Testis (tissue), 2 donors: ENCODE results near the gene TMEM109.

ENCODE experiments used
- POLR2A ChIP-seq: fragments of 450-650 bp; IDR thresholded peaks from one replicate; pipeline ENCODE4 v1.6.1; 2017; ENCODE audit warnings: antibody characterized with exemption, mild to moderate bottlenecking, moderate library complexity
- TF ChIP-seq, protein P1 (sequence below), 3 experiments: fragments of 450-650 bp in 2 of 3; fragments of 200-600 bp in 1 of 3; sonication (generic) in 1 of 3; IDR thresholded peaks; one replicate each; pipeline ENCODE4 v1.5.1; 2016 to 2019; ENCODE audit warnings: antibody characterized with exemption in 3 of 3, mild to moderate bottlenecking in 2 of 3, moderate library complexity in 1 of 3

DNA sequence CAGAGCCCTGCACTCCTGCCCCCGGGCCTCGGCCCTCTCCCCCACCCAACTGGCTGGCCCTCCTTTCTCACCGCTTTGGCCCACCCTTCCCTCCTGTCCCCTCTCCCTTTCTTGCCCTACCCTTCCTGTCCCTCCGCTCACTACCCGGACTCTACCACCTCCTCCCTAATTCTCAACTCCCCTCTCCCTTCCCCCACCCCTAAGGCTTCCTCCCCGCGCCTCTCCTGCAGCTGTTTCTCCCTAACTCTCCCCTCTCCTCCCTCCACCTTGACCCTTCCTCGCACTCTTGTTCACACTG, 37.6 kb downstream of the TMEM109 start:
- TF ChIP-seq, protein P1, sequence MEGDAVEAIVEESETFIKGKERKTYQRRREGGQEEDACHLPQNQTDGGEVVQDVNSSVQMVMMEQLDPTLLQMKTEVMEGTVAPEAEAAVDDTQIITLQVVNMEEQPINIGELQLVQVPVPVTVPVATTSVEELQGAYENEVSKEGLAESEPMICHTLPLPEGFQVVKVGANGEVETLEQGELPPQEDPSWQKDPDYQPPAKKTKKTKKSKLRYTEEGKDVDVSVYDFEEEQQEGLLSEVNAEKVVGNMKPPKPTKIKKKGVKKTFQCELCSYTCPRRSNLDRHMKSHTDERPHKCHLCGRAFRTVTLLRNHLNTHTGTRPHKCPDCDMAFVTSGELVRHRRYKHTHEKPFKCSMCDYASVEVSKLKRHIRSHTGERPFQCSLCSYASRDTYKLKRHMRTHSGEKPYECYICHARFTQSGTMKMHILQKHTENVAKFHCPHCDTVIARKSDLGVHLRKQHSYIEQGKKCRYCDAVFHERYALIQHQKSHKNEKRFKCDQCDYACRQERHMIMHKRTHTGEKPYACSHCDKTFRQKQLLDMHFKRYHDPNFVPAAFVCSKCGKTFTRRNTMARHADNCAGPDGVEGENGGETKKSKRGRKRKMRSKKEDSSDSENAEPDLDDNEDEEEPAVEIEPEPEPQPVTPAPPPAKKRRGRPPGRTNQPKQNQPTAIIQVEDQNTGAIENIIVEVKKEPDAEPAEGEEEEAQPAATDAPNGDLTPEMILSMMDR (IDR thresholded peaks at IDR 0.05): no peak
- TF ChIP-seq POLR2A: no peak
